ENCODE data around the gene RRP8. TPM values are rescaled to one million over a fixed set of nuclear protein-coding genes. Genes with fewer than 3 reads are reported as not detected.

RRP8 gene
- total RNA-seq, 1 experiment from 2014 or later: 15.1 TPM

GRCh38 chr11:6609502-6610015 lies 6.1 kb upstream of the RRP8 start:
- no peaks in the 10 kb centered on the region for H3K9me2 ChIP-seq (replicated peaks; ENCODE audit: low read length)
- H3K27ac ChIP-seq (ENCODE audit: low read length): no peak overlapping the region
- intact Hi-C loops (cut with micrococcal nuclease): loop anchor here (5.0 to 10.0 kb wide), 2 partner anchors 58 to 235 kb away; no protein-coding TSS in a partner anchor
- no peak for TF ChIP-seq EZH2 (IDR thresholded peaks at IDR 0.05; ENCODE audit: low read length, unreplicated experiment)
- TF ChIP-seq EZH2phosphoT487 (IDR thresholded peaks at IDR 0.05; ENCODE audit: borderline replicate concordance, low read length): no peak
- TF ChIP-seq CTCF (conservative IDR thresholded peaks at IDR 0.05; ENCODE audit: low read depth, low read length): no peak
- peaks cover 43% of the 10 kb centered on the region for H3K4me1 ChIP-seq (ENCODE audit: insufficient read depth, low read length)
- H3K4me2 ChIP-seq (ENCODE audit: low read length): no peak overlapping the region
- POLR2A ChIA-PET (ENCODE audit: unreplicated experiment): no interaction called here
- H3K27me3 ChIP-seq (ENCODE audit: low read length): no peaks in the 10 kb centered on the region
- no peaks in the 10 kb centered on the region for H4K20me1 ChIP-seq (ENCODE audit: low read length)
- BruUV-seq (replicated peaks): TSS peak; percentile 0
- H3F3A ChIP-seq (ENCODE audit: low read length, unreplicated experiment): peaks cover 5% of the 10 kb centered on the region
- H2AFZ ChIP-seq (ENCODE audit: low read length): no peak overlapping the region
- no peak for DNase-seq
- no peaks in the 10 kb centered on the region for H3K9me3 ChIP-seq (ENCODE audit: low read length)
- no peak overlapping the region for H3K4me3 ChIP-seq (ENCODE audit: low read length)
- peaks cover 25% of the 10 kb centered on the region; the same call in 1 of the 2 replicates for H3K36me3 ChIP-seq (ENCODE audit: low read depth, low read length)
- CTCF ChIA-PET: no interaction called here
- ATAC-seq: no peak
- no peak overlapping the region for H3K9ac ChIP-seq (ENCODE audit: low read length)
- H3K79me2 ChIP-seq (ENCODE audit: low read length): peaks cover 46% of the 10 kb centered on the region

GRCh38 chr11:6608726-6609501 lies 5.5 kb upstream of the RRP8 start:
- BruUV-seq (replicated peaks): no TSS peak
- Histone ChIP-seq H3K9me3 (ENCODE audit: low read length) (no peaks in the 10 kb centered on the region), H3K79me2 (ENCODE audit: low read length) (peaks cover 53% of the 10 kb centered on the region), H3K9me2 (replicated peaks; ENCODE audit: low read length) (no peaks in the 10 kb centered on the region), H3K27me3 (ENCODE audit: low read length) (no peaks in the 10 kb centered on the region), H3K9ac (ENCODE audit: low read length) (no peak overlapping the region), H3K27ac (ENCODE audit: low read length) (no peak overlapping the region), H3K4me3 (ENCODE audit: low read length) (no peak overlapping the region), H2AFZ (ENCODE audit: low read length) (no peak overlapping the region), H4K20me1 (ENCODE audit: low read length) (no peaks in the 10 kb centered on the region), H3F3A (ENCODE audit: low read length, unreplicated experiment) (peaks cover 5% of the 10 kb centered on the region), H3K4me2 (ENCODE audit: low read length) (no peak overlapping the region), H3K4me1 (ENCODE audit: insufficient read depth, low read length) (peaks cover 44% of the 10 kb centered on the region), H3K36me3 (ENCODE audit: low read depth, low read length) (peaks cover 25% of the 10 kb centered on the region; the same call in 1 of the 2 replicates)
- ChIA-PET CTCF (no interaction called here), POLR2A (ENCODE audit: unreplicated experiment) (no interaction called here)
- intact Hi-C loops (cut with micrococcal nuclease): loop anchor here (10.0 kb wide), 1 partner anchor 234 kb away; no protein-coding TSS in a partner anchor
- TF ChIP-seq EZH2phosphoT487 (IDR thresholded peaks at IDR 0.05; ENCODE audit: borderline replicate concordance, low read length): no peak
- TF ChIP-seq CTCF (conservative IDR thresholded peaks at IDR 0.05; ENCODE audit: low read depth, low read length): no peak
- no peak for TF ChIP-seq EZH2 (IDR thresholded peaks at IDR 0.05; ENCODE audit: low read length, unreplicated experiment)
- no peak for ATAC-seq
- DNase-seq: no peak

DNA sequence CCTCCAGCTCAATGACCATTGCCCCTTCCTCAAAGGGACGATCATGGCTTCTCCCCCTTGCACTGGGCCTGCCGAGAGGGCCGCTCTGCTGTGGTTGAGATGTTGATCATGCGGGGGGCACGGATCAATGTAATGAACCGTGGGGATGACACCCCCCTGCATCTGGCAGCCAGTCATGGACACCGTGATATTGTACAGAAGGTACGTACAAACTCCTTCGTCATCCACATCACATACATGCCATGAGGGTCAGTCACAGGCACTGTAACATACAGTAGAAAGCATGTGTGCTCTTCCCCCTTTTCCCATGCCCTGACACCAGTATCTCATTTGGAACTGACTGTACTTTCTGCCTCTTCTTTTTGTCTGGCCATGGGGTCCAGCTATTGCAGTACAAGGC lies 4.6 kb upstream of the RRP8 start:
- H3K4me3 ChIP-seq (ENCODE audit: low read length): no peak overlapping the region
- peaks cover 60% of the 10 kb centered on the region for H3K79me2 ChIP-seq (ENCODE audit: low read length)
- no peaks in the 10 kb centered on the region for H3K27me3 ChIP-seq (ENCODE audit: low read length)
- no peaks in the 10 kb centered on the region for H3K9me2 ChIP-seq (replicated peaks; ENCODE audit: low read length)
- no TSS peak for BruUV-seq (replicated peaks)
- peaks cover 25% of the 10 kb centered on the region; the same call in 1 of the 2 replicates for H3K36me3 ChIP-seq (ENCODE audit: low read depth, low read length)
- TF ChIP-seq EZH2phosphoT487 (IDR thresholded peaks at IDR 0.05; ENCODE audit: borderline replicate concordance, low read length): no peak
- no peak for TF ChIP-seq EZH2 (IDR thresholded peaks at IDR 0.05; ENCODE audit: low read length, unreplicated experiment)
- no peak for TF ChIP-seq CTCF (conservative IDR thresholded peaks at IDR 0.05; ENCODE audit: low read depth, low read length)
- no peak overlapping the region for H3K4me2 ChIP-seq (ENCODE audit: low read length)
- DNase-seq: no peak
- H3F3A ChIP-seq (ENCODE audit: low read length, unreplicated experiment): peaks cover 5% of the 10 kb centered on the region
- H2AFZ ChIP-seq (ENCODE audit: low read length): no peak overlapping the region
- H4K20me1 ChIP-seq (ENCODE audit: low read length): no peaks in the 10 kb centered on the region
- no peak for ATAC-seq
- POLR2A ChIA-PET (ENCODE audit: unreplicated experiment): no interaction called here
- intact Hi-C loops (cut with micrococcal nuclease): loop anchor here (10.0 kb wide), 1 partner anchor 233 kb away; no protein-coding TSS in a partner anchor
- peaks cover 43% of the 10 kb centered on the region for H3K4me1 ChIP-seq (ENCODE audit: insufficient read depth, low read length)
- no peak overlapping the region for H3K27ac ChIP-seq (ENCODE audit: low read length)
- H3K9ac ChIP-seq (ENCODE audit: low read length): no peak overlapping the region
- H3K9me3 ChIP-seq (ENCODE audit: low read length): no peaks in the 10 kb centered on the region
- CTCF ChIA-PET: no interaction called here
